ENCODE results near the gene EDEM1.
A peak's percentile ranks its signal among the peaks of the same experiment; 100 is the strongest.
"Not testable (repeated sequence)": the region's sequence is repeated elsewhere in the genome, so short reads cannot be mapped to it uniquely, and the experiment has no call there.

The EDEM1 gene

GRCh38 chr3:5238545-5238944, 51.0 kb downstream of the EDEM1 start:
- DNase-seq = no peak

DNA sequence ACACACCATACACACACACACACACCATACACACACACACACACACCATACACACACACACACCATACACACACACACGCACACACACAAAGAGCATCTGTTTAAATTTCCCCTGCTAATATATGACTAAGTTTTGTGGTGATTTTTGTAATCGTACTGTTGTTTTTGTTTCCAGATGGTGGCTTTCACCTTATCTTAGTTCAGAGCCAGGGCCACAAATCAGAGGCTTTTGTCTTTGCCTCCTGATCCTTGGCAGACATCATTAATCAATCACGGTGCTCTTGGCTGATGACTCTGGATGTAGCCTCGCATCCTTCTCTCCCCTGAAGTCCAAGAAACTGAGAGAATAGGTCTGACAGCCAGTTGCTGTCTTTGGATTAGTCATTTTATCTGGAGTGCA, 52.1 kb downstream of the EDEM1 start:
- DNase-seq = no peak

DNA sequence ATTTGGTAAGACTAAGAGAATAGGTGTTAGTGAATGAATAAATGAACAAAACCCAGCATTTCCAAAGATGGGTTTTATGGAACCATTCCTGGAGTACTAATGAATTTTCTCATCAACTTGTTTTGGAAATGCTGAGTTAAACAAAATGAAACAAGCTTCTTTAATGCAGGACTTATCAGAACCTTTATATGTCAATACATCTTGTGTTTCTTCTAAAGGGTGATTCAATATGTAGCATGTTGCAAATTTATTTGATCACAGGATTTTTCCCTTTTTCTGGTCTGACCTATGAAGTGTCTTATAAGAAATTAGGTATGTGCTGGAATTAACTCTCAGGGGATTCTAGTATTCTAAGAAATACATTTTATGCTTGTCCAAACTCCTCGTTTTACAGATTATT, 53.2 kb downstream of the EDEM1 start:
- DNase-seq = no peak

- DNase-seq = not testable (repeated sequence)
Measured at GRCh38 chr3:5242785-5243184, 55.3 kb downstream of the EDEM1 start.

DNA sequence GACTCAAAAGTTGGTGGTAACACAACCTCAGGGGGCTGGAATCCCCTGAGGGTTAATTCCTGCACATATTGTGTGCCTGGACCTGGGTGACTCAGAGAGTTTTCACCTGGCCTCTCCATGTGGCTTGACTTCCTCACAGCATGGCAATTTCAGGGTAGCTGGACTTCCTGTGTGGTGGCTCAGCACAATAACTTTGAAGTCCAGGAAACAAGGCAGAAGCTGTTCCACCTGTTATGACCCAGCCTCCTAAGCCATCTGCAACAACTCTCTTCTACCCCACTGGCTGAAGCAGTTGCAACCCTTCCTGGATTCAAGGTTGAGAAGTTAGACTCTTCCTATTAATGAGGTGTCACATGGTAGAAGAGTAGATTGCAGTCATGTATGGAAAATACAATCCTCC, 58.4 kb downstream of the EDEM1 start:
- no peak for DNase-seq

DNA sequence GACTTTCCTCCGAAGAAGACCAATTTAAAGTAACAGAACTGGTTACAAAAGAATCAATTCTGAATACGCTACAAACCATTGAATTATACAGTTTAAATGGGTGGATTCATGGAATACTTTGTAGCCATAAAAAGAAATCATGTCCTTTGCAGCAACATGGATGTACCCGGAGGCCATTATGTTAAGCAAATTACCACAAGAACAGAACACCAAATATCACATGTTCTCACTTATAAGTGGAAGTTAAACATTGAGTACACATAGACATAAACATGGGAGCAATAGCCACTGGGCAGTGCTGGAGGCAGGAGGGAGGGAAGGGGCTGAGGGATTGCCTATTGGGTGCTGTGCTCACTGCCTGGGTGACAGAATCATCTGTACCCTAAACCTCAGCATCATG, 61.3 kb downstream of the EDEM1 start:
- DNase-seq = no peak

GRCh38 chr3:5250467-5251195, 63.1 kb downstream of the EDEM1 start:
- DNase-seq = no peak

- no peak for DNase-seq
Measured at GRCh38 chr3:5251196-5251583, 63.7 kb downstream of the EDEM1 start.

- no peak for DNase-seq
Measured at GRCh38 chr3:5252131-5252530, 64.6 kb downstream of the EDEM1 start.

- DNase-seq = no peak
Measured at GRCh38 chr3:5254281-5255048, 67.0 kb downstream of the EDEM1 start.

DNA sequence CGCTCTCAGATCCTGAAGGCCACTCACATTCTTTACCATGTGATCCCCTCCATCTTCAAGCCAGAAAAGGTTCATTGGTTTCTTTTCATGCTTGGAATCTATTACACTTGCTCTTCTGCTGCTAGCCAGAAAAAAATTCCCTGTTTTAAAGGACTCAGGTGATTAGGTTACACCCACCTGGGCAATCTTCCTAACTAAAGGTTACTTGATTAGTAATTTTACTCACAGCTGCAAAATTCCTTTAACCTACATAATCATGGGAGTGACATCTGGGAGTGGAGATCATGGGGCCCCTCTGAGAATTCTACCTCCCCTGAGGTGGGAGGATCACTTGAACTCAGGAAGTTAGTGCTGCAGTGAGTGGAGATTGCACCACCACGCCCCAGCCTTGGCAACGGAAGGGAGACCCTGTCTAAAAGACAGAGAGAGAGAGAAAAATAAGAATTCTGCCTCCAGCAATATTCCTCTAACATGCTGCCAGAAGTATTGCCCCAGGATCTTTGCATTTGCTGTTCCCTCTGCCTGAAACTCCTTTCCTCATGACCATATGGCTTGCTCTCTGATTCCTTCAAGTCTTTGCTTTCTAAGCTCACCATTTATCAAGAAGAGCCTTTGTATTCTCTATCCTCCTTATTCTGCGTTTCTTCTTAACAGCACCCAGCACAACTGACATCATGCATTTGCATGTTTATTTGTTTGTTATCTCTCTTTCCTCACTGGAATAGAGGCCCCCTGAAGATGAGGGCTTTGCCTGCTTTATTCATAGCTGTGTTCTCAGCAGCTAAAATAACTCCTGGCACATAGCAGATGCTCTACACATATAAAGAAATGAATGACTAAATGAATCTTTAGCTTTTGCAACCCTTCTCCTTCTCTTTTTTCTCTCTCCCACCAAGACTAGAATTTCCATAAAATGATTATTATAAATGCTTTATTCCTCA, 68.2 kb downstream of the EDEM1 start:
- DNase-seq = no peak

GRCh38 chr3:5258526-5258925, 71.0 kb downstream of the EDEM1 start:
- no peak for DNase-seq

- peak; percentile 12 for DNase-seq
Measured at GRCh38 chr3:5260992-5261501, 73.5 kb downstream of the EDEM1 start.

GRCh38 chr3:5262507-5262906, 75.0 kb downstream of the EDEM1 start:
- DNase-seq = no peak

DNA sequence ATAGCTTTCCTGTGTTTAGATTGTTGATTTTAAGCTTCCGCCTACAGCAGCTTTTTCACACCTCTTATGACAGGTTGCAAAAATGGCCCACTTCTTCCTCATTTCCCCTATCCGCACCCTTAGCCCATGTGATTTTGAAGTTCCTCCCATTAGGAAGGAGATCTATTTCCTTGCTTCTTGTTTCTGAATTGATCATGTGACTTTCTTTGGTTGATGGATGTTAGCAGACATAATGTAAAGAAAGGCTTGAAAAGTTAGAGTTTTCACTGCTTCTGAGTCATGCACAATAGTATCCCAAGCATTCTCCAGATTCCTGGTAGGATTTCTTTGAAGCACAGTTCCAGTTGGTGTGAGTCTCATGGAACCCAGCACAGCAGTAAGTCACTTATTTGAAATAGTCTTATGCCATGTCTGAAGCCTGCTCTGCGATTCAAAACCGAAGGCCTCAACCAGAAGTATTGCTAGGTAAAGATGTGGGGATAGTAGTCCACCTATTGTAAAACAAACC, 76.6 kb downstream of the EDEM1 start:
- no peak for DNase-seq

DNA sequence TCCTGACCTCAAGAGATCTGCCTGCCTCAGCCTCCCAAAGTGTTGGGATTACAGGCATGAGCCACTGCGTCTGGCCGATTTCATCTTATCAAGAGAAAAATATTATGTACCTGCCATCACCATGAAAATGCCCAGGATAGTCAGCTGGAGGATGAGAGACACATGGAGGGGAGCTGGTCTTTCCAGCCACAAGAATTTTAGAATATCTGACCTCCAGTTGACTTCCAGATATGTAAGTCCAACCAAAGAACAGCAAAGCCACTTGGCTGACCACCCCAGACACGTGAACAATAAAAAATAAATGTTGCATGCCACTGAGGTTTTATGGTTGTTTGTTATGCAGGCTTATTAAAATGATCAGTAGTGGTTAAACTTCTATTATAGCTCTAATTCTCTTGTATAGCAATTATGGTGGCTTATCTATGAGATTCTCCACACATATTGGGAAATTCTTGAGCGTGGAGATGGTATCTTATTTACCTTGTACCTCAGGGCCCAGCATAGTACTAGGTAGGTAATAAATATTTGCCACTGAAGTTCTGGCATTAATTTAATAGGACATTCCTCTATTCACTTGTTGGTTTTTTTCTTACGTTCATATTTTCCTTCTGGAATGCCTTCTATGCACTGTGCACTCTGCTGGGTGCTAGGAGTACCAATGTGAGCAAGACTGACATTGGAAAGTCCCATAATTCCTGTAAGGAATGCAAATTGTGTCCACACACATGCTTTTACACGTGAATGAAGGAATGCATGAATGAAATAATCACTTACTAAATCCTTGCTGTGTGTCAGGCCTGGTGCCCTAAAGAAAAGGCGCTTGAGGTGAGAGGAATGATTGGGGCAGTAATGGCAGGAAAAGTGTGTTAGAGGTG, 77.6 kb downstream of the EDEM1 start:
- DNase-seq = no peak

DNA sequence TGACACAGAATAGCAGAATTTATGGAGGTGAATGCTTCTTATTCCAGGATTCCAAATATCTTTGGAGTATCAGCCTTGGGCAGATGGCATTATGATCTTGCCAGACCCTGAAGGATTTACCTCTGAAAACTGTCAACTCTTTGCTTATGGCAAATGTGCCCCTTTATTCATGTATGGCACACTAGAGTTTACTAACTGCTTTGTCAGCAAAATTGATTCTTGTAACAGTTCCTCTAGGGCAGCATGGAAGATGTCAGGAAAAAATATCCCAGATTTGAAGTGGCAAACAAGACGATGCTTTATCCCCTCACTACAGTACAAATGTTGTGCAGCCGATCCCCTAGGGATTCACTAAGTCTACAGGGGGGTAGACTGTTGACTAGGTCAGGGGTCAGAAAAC, 79.7 kb downstream of the EDEM1 start:
- DNase-seq = no peak

DNA sequence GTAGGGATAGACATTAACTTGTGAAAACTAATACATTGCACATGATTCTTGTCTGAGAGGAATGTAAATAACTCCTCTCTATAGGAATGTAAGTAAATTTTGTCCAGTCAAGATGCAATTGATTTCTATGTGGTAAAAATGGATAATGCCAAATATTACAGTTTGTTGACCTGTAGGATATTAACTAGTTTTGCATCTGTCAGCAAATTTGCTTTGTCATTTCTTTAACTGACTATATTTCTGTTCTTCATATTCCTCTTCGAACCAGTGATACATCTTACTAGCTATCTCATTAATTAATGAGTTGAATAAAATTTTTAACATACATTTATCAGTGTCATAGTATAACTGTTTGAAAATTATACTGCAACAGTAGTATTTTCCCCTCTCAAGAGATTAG, 80.4 kb downstream of the EDEM1 start:
- no peak for DNase-seq

Measured in suppressor macrophage treated with lipopolysaccharide for 4 hours (primary cell).